Hematopoietic multipotent progenitor cell treated with erythropoietin and hydrocortisone succinate and interleukin-3 and kit ligand, for 8 days (in vitro differentiated cells): Measurements from ENCODE around the gene MPI.
A peak's percentile ranks its signal among the peaks of the same experiment; 100 is the strongest.

Experiments
- DNase-seq: peaks from one replicate; pipeline ENCODE4 v3.0.0-alpha.2; 2015

The MPI gene, protein sequence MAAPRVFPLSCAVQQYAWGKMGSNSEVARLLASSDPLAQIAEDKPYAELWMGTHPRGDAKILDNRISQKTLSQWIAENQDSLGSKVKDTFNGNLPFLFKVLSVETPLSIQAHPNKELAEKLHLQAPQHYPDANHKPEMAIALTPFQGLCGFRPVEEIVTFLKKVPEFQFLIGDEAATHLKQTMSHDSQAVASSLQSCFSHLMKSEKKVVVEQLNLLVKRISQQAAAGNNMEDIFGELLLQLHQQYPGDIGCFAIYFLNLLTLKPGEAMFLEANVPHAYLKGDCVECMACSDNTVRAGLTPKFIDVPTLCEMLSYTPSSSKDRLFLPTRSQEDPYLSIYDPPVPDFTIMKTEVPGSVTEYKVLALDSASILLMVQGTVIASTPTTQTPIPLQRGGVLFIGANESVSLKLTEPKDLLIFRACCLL

DNA sequence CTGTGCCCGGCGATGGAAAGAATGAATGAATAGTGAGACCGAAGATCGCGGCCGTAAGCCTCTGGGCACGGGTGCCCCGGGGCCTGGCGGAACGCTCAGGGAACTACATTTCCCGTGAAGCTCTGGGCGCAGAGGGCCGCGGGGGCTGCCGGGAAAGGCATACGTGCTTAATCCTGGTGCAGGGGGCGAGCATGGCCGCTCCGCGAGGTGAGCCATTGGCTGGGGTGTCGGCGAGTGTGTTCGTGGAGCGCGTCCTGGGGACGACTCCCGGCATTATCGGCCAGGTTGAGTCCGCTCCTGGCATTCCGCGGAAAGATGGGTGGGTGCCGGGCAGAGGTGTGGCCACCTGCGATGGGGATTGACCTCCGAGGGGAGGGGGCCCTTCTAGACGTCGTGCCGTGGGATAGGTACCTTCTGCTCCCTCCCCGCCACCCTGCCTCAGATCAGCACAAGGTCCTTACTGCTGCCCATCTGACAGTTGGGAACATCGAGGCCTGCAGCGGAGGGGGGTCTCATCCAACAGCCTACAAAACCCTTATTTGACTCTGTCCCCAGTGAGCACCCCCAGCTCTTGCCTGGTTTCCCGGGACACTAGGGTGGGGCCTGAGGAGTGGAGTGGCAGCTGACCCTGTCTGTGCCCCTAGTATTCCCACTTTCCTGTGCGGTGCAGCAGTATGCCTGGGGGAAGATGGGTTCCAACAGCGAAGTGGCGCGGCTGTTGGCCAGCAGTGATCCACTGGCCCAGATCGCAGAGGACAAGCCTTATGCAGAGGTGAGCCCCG lies at the start of gene MPI:
MPI (plus strand) TSS at position 160 of the 782 bp plus-strand sequence; CDS start at position 192, 32 bp downstream.
- DNase-seq: peak; percentile 84

GRCh38 chr15:74840851-74841775 lies 48.7 kb upstream of the MPI start:
- peak; percentile 36 for DNase-seq

DNA sequence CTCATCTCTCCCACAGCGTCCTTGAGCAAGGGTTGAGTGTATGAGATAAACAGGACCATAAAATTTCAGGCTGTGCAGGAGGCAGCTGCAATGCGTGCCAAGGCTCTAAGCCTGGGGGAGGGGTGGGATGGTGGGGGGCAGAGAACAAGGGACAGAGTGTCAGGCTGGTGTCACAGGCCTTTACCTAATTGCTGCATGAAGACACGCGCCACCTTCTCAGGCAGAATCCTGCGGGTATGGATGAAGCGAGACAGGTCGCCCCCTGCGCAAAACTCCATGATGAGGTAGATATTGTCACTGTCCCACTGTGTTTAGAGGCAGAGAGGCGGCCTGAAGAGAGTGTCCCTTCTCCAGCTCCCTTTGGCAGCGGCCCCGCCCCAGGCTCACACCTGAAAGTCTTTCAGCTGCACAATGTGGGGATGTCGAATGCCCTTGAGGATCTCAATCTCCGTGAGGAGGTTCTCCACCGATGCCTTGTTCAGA lies 47.9 kb upstream of the MPI start:
- no peak for DNase-seq

DNA sequence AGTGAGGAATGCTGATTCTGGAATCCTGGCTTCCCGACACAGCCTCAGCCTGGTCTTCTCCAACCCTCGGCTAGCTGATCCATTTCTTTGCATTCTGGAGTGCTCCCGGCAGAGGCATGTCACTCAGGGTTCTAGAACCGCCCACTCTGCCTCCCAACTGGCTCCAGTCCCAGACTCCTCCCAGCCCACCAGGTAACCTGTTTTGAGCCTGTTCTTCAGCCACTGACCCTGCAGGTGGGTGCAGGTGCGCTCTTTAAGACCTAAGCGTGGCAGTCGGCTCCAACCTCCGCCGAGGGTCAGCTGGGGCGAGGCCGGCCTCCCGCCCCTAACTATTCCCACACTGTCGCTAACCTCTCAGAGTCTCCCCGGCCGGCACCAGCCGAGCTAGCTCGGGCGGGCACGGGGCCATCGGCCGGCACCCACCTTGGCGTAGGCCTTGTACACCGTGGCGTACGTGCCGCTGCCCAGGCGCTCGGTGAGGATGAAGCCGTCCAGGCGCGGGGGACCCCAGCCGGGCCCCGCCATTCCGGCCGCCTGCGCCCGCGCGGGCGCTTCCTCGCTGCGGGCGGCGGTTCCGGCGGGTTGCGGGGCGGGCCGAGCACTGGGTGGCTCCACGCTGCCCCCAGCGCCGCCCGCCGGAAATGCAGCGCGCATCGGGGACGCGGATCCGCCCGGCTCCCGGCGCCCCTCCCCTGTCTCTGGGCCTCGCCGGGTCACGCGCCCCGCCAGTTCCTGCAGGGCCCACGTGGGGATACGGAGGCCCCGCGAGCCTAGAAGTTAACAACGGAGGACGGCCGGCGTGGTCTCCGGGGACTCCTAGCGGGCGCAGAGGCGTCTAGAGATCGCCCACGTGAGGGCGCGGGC lies 47.0 kb upstream of the MPI start, which contains the start of gene ULK3:
ULK3 (minus strand) TSS at position 576 of the 864 bp plus-strand sequence; CDS start at position 525, 51 bp downstream.
- peak; percentile 87 for DNase-seq

- DNase-seq: no peak
Observed at GRCh38 chr15:74843445-74843828, 46.4 kb upstream of the MPI start.

- peak; percentile 95 for DNase-seq
Observed at GRCh38 chr15:74843891-74844299, 45.9 kb upstream of the MPI start.

DNA sequence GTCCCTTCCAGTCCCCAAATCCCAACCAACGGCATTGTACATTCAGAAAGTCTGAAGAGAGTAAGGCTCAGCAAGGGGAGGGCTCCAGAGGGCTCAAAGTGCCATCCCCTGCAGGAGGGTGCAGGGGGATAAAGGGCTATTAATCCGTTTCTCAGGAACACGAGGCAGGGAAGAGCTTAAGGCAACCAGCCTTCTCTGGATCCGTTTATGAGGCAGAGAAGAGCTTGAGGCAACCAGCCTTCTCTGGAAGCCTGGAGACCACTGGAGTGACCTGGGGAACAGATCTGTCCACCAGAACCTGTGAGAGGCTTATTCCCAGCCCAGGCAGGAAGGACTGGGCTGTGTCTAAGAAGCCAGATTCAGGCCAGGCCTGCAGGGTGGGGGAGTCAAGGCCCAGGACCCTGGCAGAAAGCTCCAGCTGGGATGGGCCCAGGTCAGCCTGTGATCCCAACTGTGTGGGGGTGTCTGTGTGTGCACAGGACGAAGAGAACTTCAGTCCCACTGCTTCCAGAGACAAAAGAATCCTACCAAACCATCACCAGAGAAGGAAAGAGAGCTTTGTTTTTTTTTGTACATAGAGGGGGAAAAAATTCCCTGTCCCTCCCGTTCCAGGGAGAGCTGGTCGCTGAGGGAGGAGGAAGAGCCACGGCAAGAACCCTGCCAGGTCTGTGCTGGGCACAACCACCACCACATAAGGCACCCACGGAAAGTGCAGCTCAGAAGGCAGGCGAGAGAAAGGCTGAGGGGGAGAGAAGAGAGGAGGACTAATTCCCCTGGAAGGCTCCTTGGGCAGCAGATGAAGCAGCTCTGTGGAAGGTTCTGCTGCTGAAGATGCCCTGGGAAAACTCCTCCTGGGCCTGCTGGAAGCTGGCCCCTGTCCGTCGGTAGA lies 45.3 kb upstream of the MPI start:
- peak; percentile 12 for DNase-seq

DNA sequence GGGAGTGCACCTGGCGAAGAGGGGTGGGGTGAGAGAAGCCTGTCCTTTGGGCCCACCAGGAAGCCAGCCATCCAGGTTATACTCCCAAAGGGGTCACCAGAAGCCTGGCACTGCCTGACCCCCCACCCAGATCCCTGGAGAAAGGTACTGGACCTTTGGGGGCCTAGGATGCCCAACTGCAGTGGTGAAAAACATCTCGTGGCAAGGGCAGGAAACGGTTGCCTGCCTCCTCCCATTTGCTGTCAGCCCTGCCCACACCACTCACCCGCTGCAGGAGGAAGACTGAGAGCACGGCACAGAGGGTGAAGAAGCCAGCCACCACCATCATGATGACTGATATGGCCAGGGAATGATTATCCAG lies 44.7 kb upstream of the MPI start:
- peak; percentile 76 for DNase-seq

- peak; percentile 19 for DNase-seq
Observed at GRCh38 chr15:74845581-74845980, 44.3 kb upstream of the MPI start.

GRCh38 chr15:74847432-74847831 lies 42.4 kb upstream of the MPI start:
- DNase-seq: peak; percentile 45

DNA sequence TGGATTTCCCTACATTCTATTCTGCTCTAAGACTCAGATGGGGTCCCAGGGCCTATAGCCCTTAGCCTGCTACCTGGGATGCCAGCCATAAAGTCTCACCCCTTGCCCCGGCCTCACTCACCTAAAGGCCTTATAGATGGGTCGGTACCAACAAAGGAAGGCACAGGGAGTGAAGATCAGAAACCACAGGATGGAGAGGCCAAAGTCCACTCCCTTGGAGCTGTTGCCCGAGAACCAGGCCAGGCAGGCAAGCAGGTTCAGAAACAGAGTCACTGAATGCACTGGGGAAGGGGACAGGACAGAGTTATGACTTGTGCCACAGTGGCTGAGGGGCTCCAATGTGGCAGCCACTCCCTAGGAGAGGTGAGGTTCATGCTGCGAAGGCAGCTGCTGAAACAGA lies 39.4 kb upstream of the MPI start:
- no peak for DNase-seq

DNA sequence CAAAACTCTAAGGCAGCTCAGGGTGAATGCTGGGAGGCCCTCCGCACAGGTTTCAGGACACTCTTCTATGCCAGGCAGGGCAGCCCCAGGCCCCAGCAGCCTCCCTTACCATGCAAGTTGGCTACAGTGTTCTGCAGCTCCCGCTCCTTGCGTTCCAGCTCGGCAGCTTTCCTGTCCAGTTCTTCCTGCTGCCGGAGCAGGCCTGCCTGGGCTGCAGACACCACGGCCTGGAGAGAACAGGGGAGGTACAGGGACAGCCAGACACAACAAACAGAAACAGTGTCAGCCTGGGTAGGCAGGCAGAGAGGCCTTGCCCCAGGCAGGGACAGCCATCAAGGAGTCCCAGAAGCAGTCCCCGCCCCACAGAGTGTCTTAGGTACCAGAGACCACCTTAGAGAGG lies 37.9 kb upstream of the MPI start:
- no peak for DNase-seq

DNA sequence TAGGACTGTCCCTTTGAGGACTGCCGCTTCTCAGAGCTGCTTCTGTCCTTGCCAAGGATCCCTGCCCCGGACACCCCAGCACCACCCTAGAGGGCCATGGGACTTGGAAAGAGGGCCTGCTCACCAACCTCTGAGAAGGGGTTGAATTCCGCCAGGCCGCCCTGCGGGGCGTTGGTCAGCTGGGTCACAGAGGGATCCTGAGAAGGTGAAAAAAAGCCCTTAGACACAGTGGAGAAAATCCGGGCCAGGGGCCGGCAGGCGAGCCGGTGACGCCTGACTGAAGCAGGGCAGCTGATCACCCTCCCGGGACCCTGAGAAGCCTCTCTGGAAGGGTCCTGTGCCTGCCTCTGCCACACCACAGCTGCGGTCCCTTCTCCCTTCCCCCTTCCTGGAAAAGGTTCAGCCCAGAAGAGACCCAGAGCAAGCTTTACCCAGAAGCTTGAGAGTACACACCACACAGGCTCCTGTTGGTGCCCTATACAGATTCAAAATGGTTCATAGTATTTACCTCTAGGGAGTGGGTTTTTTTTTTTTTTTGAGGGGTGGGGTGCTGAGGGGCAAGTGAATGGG lies 35.3 kb upstream of the MPI start:
- no peak for DNase-seq

- DNase-seq: no peak
Observed at GRCh38 chr15:74855857-74856256, 34.0 kb upstream of the MPI start.

DNA sequence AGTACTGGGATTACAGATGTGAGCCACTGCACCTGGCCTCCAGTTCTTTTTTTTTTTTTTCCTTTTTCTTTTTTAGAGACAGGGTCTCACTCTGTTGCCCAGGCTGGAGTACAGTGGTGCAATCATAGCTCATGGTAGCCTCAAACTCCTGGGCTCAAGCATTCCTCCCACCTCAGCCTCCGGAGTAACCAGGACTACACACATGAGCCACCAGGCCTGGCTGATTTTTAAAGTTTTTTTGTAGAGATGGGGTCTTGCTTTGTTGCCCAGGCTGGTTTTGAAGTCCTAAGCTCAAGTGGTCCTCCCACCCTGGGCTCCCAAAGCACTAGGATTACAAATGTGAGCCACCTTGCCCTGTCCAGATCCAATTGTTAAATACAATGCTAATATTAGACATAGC lies 33.3 kb upstream of the MPI start:
- no peak for DNase-seq

DNA sequence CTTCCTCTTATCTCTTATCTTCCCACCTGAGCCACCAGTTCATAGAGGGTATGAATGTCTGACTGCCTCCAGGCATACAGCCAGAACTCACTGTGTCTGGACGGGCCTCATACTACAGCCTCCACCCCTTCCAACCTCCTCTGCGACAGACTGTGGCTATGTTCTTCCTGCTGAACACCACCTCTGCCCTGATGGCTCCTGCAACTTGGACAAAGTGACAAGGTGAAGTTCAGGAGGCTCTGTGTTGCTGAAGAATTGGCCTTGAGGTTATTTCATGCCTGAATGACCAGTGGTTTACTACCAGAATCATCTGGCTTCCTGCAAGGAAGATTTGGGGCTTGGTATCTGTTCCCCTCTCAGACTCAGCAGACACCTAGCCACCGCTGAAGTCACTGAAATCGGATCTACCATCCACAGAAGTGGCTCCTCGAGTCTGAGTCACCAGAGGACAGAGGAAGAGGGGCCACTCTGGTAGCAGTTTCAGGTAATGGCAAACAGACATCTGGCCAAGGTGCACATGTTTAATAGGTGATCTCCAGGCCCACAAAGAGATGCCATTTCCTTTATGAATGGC lies 32.7 kb upstream of the MPI start:
- DNase-seq: peak; percentile 54

GRCh38 chr15:74857671-74858368 lies 32.0 kb upstream of the MPI start:
- no peak for DNase-seq

DNA sequence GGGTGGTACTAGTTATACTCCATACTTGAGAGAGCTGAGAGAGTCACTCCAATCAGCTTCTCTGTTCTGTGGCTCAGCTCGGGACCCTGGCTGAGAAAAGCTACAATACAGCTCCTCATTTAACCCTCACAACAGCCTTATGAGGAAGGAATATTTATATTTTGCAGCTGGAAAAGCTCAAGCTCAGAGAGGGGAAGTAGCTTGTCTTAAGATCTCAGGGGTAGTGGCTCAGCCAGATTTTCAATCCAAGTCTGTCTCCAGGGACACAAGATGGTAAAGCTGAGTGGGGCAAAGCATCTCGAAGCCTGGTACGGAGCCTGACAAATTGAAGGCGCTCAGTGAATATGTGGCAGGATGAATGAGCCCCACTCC lies 31.5 kb upstream of the MPI start:
- no peak for DNase-seq
